Spleen (tissue), 7 donors: ENCODE results near the gene CAPRIN2.

Experiments used
- CTCF ChIP-seq, 11 experiments: fragments of 200-600 bp in 7 of 11; fragments of 450-650 bp in 4 of 11; sonication (generic) in 4 of 11; IDR thresholded peaks in 8 of 11; conservative IDR thresholded peaks in 3 of 11; 1 replicate in 7 of 11; 2 replicates in 4 of 11; pipeline versions ENCODE4 v1.4.0 to v1.8.0; 2016 to 2021; ENCODE audit warnings: antibody characterized with exemption in 11 of 11, inconsistent platforms in 4 of 11, mild to moderate bottlenecking in 1 of 11
- POLR2AphosphoS5 ChIP-seq, 3 donors: sonication (generic); formaldehyde crosslinking; IDR thresholded peaks; one replicate each; pipeline ENCODE4 v1.5.1; 2017; ENCODE audit warnings: antibody characterized with exemption in 3 of 3
- donor health status: DM: no; HTN: no; CAD: no; lungs with moderate emphysema.
- donor health status: DM: no; HTN: no; CAD: no.
- donor health status: DM: no; HTN: no; CAD: no.

GRCh38 chr12:30797689-30798088, 42.9 kb upstream of the CAPRIN2 start:
- no peak for TF ChIP-seq CTCF (IDR thresholded peaks at IDR 0.05 in 8 of 11, conservative IDR thresholded peaks at IDR 0.05 in 3 of 11)
- no peak for TF ChIP-seq POLR2AphosphoS5 (IDR thresholded peaks at IDR 0.05)
